IPS-NIHi7 (cell line): ENCODE measurements around the gene AMPD2.
A peak's percentile ranks its signal among the peaks of the same experiment; 100 is the strongest.
"Not testable (repeated sequence)": the region's sequence is repeated elsewhere in the genome, so short reads cannot be mapped to it uniquely, and the experiment has no call there.

Experiments used
- DNase-seq: peaks from one replicate; pipeline ENCODE4 v3.0.0; 2012; ENCODE audit warnings: mixed read lengths; ENCODE audit errors: extremely low spot score

AMPD2 gene

DNA sequence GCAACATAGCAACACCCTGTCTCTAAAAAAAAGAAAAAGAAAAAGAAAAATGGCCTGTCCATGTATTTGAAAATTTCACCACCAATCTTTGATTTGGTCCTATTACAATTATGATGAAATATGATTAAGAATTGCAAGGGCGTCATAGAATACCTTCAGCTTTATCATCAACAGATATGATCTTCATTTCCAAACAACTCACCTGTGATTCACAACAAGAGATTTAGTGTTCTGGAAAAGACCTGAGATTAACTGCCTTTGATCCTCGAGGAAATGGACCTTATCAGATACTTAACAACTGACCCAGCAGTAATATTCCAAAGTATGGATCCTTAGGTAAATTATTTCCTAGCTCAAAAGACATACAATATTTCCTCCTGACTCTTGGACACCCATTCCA is 32.8 kb downstream of the AMPD2 start:
- no peak for DNase-seq

DNA sequence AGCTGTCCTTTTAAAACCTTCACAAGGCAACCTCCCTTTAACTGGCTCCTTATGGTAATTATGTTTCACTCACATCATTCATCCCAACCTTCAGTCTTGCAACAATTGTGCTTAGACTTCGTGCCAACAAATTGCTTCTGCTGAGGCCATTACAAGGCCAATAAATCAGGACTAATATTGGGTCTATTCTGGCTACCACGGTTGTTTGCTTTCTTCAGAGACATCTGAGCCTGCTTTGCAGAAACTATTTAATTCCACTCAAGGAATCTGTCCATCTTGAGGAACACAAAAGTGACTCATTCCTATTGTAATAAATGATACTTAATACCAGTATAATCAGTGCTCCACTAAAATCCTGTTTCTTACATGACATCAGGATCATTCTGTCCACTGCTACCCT is 33.7 kb downstream of the AMPD2 start:
- DNase-seq: no peak

DNA sequence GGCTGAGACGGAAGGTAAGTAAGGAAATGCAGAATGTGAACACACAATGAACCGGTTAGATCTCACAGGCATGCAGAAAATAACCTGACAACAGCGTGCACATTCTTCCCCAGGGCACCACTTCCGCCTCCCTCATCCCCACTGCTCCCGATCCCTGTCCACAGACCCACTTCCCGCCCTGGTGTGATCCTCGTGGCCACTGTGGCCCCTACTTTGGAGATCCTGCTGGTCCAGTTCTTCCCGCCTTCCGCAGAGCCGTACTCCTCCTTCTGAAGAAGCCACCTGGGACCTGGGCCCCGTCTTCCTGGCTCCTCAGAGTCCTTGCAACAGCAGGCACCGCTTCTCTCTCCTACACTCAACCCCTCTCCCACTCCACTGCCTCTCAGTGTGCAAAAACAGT is 34.9 kb downstream of the AMPD2 start:
- no peak for DNase-seq

DNA sequence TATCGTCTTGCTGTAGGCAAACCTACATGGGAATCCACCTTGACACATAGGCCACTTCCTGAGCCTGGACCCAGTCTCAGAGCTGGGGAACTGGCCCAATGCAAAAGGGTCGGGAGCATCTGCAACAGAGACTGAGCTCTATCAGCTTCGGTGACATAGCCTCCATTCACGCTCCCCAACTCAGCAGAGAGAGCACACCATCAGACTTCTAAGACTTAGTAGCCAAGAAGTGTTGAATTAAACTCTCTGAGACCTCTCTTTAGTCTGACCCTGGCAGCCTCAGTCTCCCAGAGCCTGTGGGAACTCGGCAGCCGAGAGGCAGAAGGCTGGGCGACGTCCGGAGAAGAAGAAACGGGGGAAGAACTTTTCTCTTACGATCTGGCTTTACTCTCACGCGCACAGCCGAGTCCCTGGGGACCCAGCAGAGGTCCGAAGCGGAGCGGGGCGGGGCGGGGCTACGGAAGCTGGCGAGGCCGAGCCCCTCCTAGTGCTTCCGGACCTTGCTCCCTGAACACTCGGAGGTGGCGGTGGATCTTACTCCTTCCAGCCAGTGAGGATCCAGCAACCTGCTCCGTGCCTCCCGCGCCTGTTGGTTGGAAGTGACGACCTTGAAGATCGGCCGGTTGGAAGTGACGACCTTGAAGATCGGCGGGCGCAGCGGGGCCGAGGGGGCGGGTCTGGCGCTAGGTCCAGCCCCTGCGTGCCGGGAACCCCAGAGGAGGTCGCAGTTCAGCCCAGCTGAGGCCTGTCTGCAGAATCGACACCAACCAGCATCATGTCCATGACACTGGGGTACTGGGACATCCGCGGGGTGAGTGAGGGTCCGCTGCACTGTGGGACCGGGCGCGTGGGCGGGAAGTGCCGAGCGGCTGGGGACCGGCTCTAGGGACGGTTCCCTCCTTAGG is 36.2 kb downstream of the AMPD2 start, which contains the start of gene GSTM4:
TSS of gene GSTM4 (plus strand) at position 485 of the 905 bp plus-strand sequence. CDS start at position 776, 291 bp downstream.
- DNase-seq: peak; percentile 87

DNA sequence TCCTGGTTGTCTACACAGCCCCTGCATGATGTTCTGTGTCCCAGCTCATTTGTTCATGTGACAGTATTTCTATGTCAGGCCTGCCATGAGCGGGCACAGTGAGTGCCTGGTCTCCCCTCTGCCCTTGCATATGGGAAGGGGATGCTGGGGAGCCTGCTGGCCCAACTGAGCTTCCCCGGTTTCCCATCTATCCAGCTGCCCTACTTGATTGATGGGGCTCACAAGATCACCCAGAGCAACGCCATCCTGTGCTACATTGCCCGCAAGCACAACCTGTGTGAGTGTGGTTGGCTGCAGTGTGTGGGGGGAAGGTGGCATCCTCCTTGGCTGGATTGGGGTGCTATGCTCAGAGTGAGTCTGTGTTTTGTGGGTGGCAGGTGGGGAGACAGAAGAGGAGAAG is 37.8 kb downstream of the AMPD2 start:
- no peak for DNase-seq

DNA sequence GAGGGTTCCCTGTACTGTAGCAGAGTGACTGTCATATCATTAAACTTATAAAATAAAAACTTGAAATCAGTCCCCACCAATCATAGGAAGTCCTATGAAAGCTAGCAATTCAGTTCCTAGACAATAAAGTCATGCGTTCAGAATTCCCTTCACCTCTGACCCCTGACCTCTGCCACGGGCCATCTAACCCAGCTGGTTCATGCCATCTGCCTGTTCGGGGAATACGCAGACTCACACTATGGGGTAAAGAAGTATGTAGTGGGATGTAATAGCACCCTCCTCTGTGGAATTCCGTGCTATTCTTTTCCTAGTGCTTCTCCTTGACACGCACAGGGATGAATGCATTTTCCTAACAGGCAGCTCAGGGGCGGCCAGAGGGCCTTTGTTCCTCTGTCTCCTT is 38.3 kb downstream of the AMPD2 start:
- no peak for DNase-seq

DNA sequence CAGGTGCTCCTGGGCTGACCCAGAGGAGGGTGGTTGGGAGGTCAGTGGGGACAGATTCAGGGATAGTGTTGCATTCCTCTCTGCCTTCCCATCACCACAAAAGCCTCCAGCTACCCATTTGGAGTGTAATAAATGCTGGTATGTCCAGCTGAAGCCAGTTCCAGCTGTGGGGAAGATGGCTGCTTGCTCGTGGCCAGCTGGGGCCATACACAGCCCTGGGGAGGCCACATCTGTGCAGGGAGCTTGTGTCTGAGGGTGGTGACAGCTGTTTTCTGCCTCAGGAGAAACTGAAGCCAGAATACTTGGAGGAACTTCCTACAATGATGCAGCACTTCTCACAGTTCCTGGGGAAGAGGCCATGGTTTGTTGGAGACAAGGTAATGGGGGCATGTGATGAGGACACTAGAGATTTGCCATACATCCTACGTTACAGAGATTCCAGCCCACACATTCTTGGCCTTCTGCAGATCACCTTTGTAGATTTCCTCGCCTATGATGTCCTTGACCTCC is 39.0 kb downstream of the AMPD2 start:
- no peak for DNase-seq

DNA sequence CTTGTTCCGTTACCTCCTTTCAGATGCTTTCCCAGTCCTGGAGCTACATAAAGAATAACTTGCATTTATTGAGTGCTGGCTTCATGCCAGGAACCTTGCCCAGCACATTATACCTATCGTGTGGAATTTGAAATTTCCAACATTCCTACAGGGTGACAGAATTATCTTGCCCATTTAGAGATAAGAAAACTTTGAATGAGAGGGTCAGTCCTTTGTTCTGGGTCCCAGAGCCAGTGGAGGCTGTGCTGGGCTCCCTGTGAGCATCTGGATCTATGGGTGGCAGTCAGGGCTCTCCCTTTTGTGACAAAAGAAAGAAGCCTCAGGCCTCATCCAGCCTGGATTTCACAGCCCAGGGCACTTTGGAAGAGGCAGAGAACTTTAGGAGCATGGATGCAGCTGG is 39.5 kb downstream of the AMPD2 start:
- no peak for DNase-seq

DNA sequence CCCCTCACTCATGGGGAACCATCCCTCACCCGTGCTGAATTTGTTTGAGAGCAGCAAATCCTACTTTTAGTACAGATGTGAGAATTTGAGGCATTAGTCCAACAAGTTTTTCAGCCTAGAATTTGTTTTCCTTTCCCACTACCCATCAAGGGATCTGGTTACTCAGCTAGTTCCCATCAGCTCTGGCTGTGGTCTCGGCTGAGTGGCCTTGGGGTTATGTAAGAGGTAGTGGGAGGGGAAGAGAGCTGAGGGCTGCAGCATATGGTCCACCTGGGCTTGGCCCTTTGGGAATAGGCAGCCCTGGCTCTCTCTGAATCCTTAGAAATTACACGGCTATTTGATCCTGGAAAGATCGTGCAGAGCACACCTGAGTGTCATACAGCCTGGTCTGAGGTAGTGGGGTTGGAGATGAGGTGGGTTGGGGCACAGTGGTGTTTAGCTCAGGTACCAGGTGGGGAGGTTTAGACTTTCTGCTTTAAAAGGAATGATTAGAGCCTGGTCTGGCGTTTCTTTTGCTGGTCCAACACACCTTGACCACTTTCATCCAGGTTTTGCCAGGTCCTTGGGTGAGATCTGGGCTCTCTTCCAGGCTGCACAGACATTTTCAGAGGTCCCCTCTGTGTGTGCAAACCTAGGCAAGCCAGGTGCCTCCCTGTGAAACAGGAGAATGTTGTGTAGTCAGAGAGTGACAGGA is 40.5 kb downstream of the AMPD2 start:
- DNase-seq: no peak

DNA sequence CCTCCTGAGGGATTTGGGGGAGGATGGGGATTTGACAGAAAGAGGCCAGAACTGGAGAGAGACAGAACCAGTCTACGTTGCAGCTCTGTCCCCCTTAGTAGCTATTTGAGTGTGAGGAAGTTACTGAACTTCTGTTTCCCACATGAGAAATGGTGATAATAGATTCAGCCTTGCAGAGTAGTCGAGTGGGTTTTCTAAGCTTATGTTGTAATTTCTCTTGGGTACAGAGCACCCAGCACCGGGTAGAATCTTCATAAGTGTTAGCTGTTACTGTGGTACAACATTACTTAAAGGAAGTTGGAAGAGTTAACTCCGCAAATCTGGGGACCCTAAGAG is 41.0 kb downstream of the AMPD2 start:
- not testable (repeated sequence) for DNase-seq

DNA sequence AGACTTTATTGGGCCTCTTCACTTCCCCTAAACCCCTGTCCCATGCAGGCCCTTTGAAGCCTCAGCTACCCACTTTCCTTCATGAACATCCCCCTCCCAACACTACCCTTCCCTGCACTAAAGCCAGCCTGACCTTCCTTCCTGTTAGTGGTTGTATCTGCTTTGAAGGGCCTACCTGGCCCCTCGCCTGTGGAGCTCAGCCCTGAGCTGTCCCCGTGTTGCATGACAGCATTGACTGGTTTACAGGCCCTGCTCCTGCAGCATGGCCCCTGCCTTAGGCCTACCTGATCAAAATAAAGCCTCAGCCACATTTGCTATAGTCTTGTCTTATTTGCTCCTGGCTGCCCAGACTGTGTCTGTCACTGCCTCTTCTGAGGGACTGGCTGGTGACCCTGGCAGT is 41.8 kb downstream of the AMPD2 start:
- DNase-seq: no peak

DNA sequence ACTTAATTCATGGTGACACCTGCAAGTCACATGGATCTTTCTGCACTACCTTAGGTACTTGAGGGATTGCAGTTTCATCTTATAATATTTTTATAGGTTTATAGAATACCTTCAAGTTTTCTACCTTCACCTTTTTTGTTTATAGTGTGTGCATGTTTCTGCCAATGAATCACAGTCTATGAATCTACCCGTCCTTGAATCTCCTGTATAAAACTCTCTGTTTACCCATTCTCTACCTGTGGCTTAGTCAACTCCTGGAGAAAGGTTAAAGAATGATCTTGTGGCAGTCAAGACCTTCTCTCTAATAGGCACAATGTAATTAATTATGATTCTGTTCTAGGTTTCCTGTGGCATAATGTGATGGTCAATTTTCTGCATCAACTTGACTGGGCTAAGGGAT is 45.0 kb downstream of the AMPD2 start:
- DNase-seq: no peak

DNA sequence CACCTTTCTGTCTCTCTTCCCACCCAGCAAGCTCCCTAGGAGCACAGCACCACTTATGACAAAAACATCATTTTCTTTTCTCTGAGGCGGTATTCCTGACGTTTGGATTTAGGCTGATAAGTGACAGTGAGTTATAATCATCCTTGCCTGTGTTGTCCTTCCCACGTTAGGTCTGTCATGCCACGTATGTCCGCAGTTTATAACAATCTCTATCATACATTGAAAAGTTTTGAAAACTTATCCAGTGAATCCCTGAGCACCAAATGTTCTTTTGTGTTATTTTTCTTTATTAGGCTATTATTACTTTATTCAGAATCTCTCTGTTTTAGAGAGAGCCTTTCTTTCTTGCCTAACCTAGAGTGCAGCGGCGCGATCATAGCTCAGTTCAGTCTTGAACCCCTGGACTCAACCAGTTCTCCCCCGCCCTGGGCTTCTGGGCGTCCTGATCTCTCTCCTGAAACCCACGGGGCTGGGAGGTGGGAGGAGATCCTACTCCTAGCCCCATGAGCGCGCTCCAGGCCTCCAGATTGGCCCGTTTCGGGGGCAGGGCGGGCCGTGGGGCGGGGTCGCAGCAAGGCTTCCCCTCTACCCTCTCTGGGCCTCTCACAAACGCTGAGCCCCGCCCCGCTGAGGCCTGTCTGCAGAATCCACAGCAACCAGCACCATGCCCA is 48.0 kb downstream of the AMPD2 start, which contains the start of gene GSTM2:
TSS of gene GSTM2 (plus strand) at position 606 of the 671 bp plus-strand sequence. CDS start at position 665, 59 bp downstream.
- DNase-seq: peak; percentile 98

DNA sequence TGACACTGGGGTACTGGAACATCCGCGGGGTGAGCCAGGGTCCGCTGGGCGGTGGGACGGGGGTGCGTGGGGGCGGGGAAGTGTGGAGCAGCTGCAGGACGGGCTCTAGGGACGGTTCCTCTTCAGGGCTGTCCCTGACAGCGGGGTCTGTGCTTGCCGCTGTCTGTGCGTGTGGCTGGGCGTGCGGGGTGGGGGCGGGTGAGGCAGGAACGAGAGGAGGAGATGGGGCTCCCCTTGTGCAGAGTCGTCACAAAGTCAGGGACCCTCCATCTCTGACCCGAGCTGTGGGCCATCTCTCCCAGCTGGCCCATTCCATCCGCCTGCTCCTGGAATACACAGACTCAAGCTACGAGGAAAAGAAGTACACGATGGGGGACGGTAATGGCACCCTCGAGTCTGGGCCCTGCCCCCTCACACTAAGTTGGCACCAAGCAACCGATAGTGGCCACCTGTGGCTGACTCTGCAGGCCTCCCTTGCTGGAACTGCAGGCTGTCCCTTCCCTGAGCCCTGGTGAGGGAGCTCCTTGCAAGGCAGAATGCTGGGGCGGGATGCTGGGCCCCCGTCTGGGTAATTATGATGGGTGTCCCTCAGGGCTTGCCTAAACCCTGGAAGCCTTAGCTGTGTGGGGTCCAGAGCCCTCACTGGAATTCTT is 48.6 kb downstream of the AMPD2 start:
- peak; percentile 0 for DNase-seq

DNA sequence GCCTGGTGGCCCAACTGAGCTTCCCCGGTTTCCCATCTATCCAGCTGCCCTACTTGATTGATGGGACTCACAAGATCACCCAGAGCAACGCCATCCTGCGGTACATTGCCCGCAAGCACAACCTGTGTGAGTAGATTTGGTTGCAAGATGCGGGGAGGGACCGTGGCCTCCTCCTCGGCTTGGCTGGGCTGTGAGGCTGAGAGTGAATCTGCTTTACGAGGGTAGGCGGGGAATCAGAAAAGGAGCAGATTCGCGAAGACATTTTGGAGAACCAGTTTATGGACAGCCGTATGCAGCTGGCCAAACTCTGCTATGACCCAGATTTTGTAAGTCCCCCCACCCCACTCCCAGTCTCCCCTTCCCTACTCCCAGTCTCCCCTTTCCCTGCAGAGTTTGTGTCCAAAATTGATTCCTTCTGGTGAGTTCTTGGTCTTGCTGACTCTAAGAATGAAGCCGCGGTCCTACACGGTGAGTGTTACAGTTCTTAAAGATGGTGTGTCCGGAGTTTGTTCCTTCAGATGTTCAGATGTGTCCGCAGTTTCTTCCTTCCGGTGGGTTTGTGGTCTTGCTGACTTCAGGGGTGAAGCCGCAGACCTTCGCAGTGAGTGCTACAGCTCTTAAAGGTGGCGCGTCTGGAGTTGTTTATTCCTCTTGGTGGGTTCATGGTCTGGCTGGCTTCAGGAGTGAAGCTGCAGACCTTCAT is 49.8 kb downstream of the AMPD2 start:
- DNase-seq: peak; percentile 5

DNA sequence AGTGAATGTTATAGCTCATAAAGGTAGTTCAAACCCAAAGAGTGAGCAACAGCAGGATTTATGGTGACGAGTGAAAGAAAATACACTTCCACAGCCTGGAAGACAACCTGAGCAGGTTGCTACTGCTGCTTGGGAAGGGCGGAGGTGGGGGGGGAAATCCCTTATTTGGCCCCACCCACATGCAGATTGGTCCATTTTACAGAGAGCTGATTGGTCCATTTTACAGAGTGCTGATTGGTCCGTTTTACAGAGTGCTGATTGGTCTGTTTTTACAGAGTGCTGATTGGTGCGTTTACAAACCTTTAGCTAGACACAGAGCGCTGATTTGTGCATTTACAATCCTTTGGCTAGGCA is 50.3 kb downstream of the AMPD2 start:
- DNase-seq: not testable (repeated sequence)

DNA sequence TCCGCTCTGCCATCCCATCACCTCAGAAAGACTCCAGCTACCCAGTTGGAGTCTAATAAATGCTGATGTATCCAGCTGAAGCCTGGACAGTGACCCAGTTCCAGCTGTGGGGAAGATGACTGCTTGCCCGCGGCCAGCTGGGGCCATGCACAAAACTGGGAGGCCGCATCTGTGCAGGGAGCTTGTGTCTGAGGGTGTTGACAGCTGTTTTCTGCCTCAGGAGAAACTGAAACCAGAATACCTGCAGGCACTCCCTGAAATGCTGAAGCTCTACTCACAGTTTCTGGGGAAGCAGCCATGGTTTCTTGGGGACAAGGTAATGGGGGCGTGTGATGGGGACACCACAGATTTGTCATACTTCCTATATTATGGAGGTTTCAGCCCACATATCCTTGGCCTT is 51.4 kb downstream of the AMPD2 start:
- peak; percentile 3 for DNase-seq

DNA sequence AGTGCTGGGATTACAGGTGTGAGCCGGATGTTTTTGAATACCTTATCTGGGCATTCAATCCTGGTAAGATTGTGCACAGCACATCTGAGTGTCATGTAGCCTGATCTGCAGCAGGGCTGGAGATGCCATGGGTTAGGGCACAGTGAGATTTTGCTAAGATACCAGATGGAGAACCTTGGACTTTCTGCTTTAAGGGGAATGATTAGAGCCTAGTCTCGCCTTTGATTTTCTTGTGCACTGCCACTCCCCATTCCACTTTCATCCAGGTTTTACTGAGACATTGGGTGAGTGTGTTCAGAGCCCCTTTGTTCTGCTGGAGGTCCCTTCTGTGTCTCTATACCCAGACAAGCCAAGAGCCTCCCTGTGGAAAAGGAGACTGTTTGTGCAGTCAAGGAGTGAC is 54.2 kb downstream of the AMPD2 start:
- not testable (repeated sequence) for DNase-seq

DNA sequence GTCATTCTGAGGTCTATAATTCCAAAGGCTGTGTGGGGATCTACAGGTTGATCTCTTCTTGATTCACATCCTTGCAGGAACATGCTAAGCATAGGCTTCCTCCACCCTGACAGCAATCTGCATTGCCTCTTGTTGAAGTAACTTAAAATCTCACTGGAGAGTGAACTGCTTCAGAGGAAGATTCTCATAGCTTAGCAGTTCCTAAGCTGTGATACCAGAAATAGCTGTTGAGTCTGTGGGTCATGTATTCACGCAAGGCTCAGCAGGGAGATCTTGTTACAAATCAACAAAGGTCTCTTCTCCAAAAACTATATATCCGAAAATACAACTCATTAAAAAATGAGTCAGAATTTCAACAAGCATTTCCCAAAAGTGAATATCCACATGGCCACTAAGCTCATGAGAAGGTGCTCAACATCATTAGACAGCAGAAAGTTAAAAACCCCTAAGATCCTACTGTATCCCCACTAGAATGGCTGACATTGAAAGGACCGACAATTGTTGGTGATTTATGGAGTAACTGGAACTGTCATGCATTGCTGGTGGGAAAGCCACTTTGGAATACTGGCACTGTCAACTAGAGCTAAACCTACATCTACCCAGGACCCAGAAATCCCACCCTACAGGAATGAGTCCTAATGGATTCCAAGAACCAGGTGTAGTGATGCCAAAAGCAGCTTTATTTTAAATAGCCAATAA is 57.2 kb downstream of the AMPD2 start:
- DNase-seq: peak; percentile 0

DNA sequence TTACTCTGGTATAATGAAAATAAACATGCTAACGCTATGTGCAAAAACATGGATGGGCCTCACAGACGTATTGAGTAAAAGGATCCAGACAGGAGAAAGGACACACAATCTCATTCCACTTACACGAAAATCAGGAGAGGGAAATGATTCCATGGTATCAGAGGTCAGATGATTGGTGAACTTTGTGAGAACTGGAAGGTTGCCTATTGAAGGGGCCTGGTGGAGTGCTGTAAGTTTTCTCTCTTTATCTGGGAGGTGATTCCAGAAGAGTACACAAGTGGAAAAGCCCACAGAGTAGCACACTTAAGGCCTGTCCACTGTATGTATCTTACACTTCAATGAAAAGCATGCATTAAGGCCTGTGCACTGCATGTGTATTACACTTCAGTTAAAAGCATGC is 57.8 kb downstream of the AMPD2 start:
- DNase-seq: peak; percentile 0

DNA sequence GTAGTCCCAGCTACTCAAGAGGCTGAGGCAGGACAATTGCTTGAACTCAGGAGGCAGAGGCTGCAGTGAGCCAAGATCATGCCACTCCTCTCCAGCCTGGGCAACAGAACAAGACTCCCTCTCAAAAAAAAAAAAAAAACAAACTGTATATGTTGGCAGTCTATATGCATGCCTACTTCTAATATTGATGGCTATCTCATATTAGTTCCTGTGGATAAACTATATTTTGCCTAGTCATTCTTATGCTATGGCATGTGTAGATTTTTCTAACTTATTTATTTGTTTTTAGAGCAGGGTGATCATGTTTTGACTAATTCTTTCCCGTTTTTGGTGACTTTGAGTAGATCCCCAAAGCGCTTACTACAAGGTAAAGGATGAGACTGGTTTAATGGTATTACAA is 59.0 kb downstream of the AMPD2 start:
- not testable (repeated sequence) for DNase-seq
